ENCODE measurements around the gene ORM2.

GRCh38 chr9:114348906-114349482 lies 19.3 kb downstream of the ORM2 start:
- no peak for TF ChIP-seq CTCF (IDR thresholded peaks at IDR 0.05)
- TF ChIP-seq POLR2A (IDR thresholded peaks at IDR 0.05), result no peak
